Measurements from ENCODE around the gene ZNF646.

The ZNF646 gene

DNA sequence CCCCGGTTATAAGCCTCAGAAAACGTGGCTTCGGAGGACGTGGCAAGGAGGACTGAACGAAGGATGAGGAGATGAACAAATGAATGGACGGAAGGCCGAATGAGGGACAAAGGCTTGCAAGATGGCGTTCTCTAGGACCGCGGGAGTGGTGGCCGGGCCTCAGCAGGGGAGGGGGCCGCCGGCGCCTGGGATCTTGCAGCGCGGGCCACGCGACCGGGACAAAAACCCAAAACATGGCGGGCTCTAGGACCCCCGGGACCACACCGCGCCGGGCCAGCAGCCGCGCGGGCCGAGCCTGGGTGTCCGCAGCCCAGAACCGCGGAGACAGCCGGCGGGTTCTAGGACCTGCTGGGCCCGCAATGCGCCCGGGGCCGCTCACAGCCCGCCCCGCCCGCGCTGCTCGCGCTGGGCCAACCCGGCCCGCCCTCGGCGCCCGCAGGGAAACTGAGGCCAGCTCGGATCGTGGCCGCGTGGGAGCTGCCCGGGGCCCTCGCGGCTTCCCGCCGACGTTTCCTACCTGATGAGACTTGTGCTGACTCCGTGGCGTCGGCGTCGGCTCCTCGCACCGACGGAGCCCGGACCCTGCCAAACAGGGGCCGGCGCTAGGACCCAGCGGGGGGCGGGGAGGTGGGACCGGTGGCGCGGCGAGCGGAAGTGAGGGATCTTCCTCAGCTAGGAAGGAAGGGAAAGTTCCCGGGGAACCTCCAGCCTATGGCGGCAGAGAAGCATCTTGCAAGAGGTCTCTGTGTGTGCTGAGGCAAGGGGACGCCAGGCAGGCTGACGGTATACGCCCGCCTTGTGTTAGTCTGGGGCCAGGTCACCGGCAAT is 866 bp upstream of the ZNF646 start:
- Histone ChIP-seq H3K27me3 (replicated peaks; ENCODE audit: insufficient read depth, low read length) (no peaks in the 10 kb centered on the region), H3K27ac (ENCODE audit: low read length) (peak overlapping the region; percentile 61; the same call in 1 of the 2 replicates), H3K9me3 (replicated peaks; ENCODE audit: insufficient read depth, low read length) (no peaks in the 10 kb centered on the region), H2AFZ (ENCODE audit: low read length) (peak overlapping the region; percentile 80), H3K36me3 (replicated peaks; ENCODE audit: insufficient read depth, low read length) (no peaks in the 10 kb centered on the region), H3K9me2 (replicated peaks; ENCODE audit: insufficient read depth, low read length) (no peaks in the 10 kb centered on the region), H3F3A (ENCODE audit: insufficient read depth, low read length) (peaks cover 6% of the 10 kb centered on the region), H3K4me2 (ENCODE audit: low read depth, low read length) (peak overlapping the region; percentile 98), H3K4me3 (ENCODE audit: low read length) (peak overlapping the region; percentile 96), H3K79me2 (ENCODE audit: low read length) (peaks cover 74% of the 10 kb centered on the region), H3K4me1 (ENCODE audit: low read length) (peaks cover 9% of the 10 kb centered on the region; the same call in 1 of the 2 replicates), H3K9ac (ENCODE audit: low read length) (peak overlapping the region; percentile 70), H4K20me1 (ENCODE audit: insufficient read depth, low read length) (no peaks in the 10 kb centered on the region)
- peak; percentile 84 for DNase-seq
- TF ChIP-seq, protein P1, sequence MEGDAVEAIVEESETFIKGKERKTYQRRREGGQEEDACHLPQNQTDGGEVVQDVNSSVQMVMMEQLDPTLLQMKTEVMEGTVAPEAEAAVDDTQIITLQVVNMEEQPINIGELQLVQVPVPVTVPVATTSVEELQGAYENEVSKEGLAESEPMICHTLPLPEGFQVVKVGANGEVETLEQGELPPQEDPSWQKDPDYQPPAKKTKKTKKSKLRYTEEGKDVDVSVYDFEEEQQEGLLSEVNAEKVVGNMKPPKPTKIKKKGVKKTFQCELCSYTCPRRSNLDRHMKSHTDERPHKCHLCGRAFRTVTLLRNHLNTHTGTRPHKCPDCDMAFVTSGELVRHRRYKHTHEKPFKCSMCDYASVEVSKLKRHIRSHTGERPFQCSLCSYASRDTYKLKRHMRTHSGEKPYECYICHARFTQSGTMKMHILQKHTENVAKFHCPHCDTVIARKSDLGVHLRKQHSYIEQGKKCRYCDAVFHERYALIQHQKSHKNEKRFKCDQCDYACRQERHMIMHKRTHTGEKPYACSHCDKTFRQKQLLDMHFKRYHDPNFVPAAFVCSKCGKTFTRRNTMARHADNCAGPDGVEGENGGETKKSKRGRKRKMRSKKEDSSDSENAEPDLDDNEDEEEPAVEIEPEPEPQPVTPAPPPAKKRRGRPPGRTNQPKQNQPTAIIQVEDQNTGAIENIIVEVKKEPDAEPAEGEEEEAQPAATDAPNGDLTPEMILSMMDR (IDR thresholded peaks at IDR 0.05; ENCODE audit: low read length): no peak
- TF ChIP-seq EZH2 (optimal IDR thresholded peaks at IDR 0.05; ENCODE audit: low read depth, low read length) (no peak), EZH2phosphoT487 (IDR thresholded peaks at IDR 0.05; ENCODE audit: low read length) (no peak)

DNA sequence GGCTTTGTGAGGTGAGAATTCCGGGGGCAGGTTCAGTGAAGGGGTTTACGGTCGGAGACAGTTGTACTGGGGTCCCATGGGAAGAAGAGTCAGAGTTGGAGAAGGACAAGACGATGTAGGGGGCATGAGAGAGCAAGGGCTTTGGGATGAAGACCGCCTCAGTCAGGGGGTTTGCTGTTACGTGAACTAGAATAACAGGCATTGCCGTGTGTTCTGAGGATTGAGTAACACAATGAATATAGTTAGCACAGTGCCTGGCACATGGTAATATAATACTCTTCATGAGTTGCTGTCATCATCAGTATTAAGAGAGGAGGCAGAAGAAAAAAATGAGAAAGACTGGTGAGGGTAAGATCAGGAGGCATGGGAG is 577 bp downstream of the ZNF646 start:
- Histone ChIP-seq H3K4me1 (ENCODE audit: low read length) (peaks cover 9% of the 10 kb centered on the region; the same call in 1 of the 2 replicates), H3K27ac (ENCODE audit: low read length) (peak overlapping the region; percentile 64; the same call in 1 of the 2 replicates), H3K79me2 (ENCODE audit: low read length) (peaks cover 79% of the 10 kb centered on the region), H3K9me2 (replicated peaks; ENCODE audit: insufficient read depth, low read length) (no peaks in the 10 kb centered on the region), H3K4me2 (ENCODE audit: low read depth, low read length) (peak overlapping the region; percentile 93), H3F3A (ENCODE audit: insufficient read depth, low read length) (peaks cover 6% of the 10 kb centered on the region), H3K27me3 (replicated peaks; ENCODE audit: insufficient read depth, low read length) (no peaks in the 10 kb centered on the region), H2AFZ (ENCODE audit: low read length) (peak overlapping the region; percentile 81), H3K9me3 (replicated peaks; ENCODE audit: insufficient read depth, low read length) (no peaks in the 10 kb centered on the region), H3K36me3 (replicated peaks; ENCODE audit: insufficient read depth, low read length) (no peaks in the 10 kb centered on the region), H4K20me1 (ENCODE audit: insufficient read depth, low read length) (no peaks in the 10 kb centered on the region), H3K9ac (ENCODE audit: low read length) (peak overlapping the region; percentile 92), H3K4me3 (ENCODE audit: low read length) (peak overlapping the region; percentile 96)
- no peak for DNase-seq
- TF ChIP-seq EZH2phosphoT487 (IDR thresholded peaks at IDR 0.05; ENCODE audit: low read length) (no peak), EZH2 (optimal IDR thresholded peaks at IDR 0.05; ENCODE audit: low read depth, low read length) (no peak)
- TF ChIP-seq, protein P1 (IDR thresholded peaks at IDR 0.05; ENCODE audit: low read length): no peak

DNA sequence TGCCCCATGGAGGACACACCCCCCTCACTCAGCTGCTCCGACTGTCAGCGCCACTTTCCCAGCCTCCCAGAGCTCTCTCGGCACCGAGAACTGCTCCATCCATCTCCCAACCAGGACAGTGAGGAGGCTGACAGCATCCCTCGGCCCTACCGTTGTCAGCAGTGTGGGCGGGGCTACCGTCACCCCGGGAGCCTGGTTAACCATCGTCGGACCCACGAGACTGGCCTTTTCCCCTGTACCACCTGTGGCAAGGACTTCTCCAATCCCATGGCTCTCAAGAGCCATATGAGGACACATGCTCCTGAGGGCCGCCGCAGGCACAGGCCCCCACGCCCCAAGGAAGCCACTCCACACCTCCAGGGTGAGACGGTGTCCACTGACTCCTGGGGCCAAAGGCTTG is 2.1 kb downstream of the ZNF646 start:
- no peaks in the 10 kb centered on the region for H3K36me3 ChIP-seq (replicated peaks; ENCODE audit: insufficient read depth, low read length)
- no peak overlapping the region for H3K9ac ChIP-seq (ENCODE audit: low read length)
- no peak overlapping the region for H3K27ac ChIP-seq (ENCODE audit: low read length)
- peaks cover 6% of the 10 kb centered on the region for H3F3A ChIP-seq (ENCODE audit: insufficient read depth, low read length)
- H2AFZ ChIP-seq (ENCODE audit: low read length): no peak overlapping the region
- peaks cover 9% of the 10 kb centered on the region; the same call in 1 of the 2 replicates for H3K4me1 ChIP-seq (ENCODE audit: low read length)
- no peak overlapping the region for H3K4me3 ChIP-seq (ENCODE audit: low read length)
- H3K9me2 ChIP-seq (replicated peaks; ENCODE audit: insufficient read depth, low read length): no peaks in the 10 kb centered on the region
- no peak overlapping the region for H3K4me2 ChIP-seq (ENCODE audit: low read depth, low read length)
- H3K9me3 ChIP-seq (replicated peaks; ENCODE audit: insufficient read depth, low read length): no peaks in the 10 kb centered on the region
- no peaks in the 10 kb centered on the region for H3K27me3 ChIP-seq (replicated peaks; ENCODE audit: insufficient read depth, low read length)
- TF ChIP-seq EZH2phosphoT487 (IDR thresholded peaks at IDR 0.05; ENCODE audit: low read length) (no peak), EZH2 (optimal IDR thresholded peaks at IDR 0.05; ENCODE audit: low read depth, low read length) (no peak)
- TF ChIP-seq, protein P1 (IDR thresholded peaks at IDR 0.05; ENCODE audit: low read length): no peak
- no peak for DNase-seq
- H3K79me2 ChIP-seq (ENCODE audit: low read length): peaks cover 79% of the 10 kb centered on the region
- H4K20me1 ChIP-seq (ENCODE audit: insufficient read depth, low read length): no peaks in the 10 kb centered on the region

Data from MM.1S (cell line).